Keratinocyte (primary cell): ENCODE measurements around the gene PRKAG2. TPM values are rescaled to one million over a fixed set of nuclear protein-coding genes. Genes with fewer than 3 reads are reported as not detected.

ENCODE experiments used
- DNase-seq: peaks from one replicate; pipeline ENCODE4 v3.0.0-alpha.2; 2011; ENCODE audit warnings: low read depth, missing footprints, low spot score
- FAIRE-seq: peaks from 2 replicates; lab custom pipeline; 2011; peaks lifted over from hg19 to GRCh38; lab: Jason Lieb, UNC
- H2AFZ ChIP-seq: 2 replicates; pipeline ENCODE4 v1.6.0; 2012; ENCODE audit warnings: low read length, control low read depth, inconsistent platforms; ENCODE audit not compliant: control insufficient read depth
- H3K27ac ChIP-seq: 2 replicates; pipeline ENCODE4 v1.5.1; 2011; ENCODE audit warnings: low read length; ENCODE audit not compliant: control insufficient read depth, insufficient read depth
- H3K27me3 ChIP-seq: 3 replicates; pipeline ENCODE4 v1.6.0; 2011; ENCODE audit warnings: low read length; ENCODE audit not compliant: control insufficient read depth, insufficient read depth; ENCODE audit errors: extremely low read depth
- H3K36me3 ChIP-seq, 2 experiments: 2 replicates in 1 of 2; 3 replicates in 1 of 2; pipeline ENCODE4 v1.5.1; 2011; ENCODE audit warnings: low read length in 2 of 2, mild to moderate bottlenecking in 1 of 2; ENCODE audit not compliant: control insufficient read depth in 2 of 2, insufficient read depth in 2 of 2; ENCODE audit errors: extremely low read depth in 1 of 2
- H3K4me1 ChIP-seq: 3 replicates; pipeline ENCODE4 v1.5.1; 2011; ENCODE audit warnings: low read length; ENCODE audit not compliant: control insufficient read depth, insufficient read depth; ENCODE audit errors: extremely low read depth
- H3K4me2 ChIP-seq: 3 replicates; pipeline ENCODE4 v1.6.0; 2011; ENCODE audit warnings: low read depth, low read length; ENCODE audit not compliant: control insufficient read depth, insufficient read depth; ENCODE audit errors: extremely low read depth
- H3K4me3 ChIP-seq, 3 experiments: fragments of 200-600 bp in 1 of 3; sonication (generic) in 1 of 3; 2 replicates in 2 of 3; 3 replicates in 1 of 3; pipeline ENCODE4 v1.5.1; 2011 to 2016; ENCODE audit warnings: low read length in 3 of 3, mild to moderate bottlenecking in 3 of 3, control low read depth in 2 of 3, inconsistent platforms in 1 of 3, low read depth in 1 of 3, mixed read lengths in 1 of 3, mixed run types in 1 of 3, moderate library complexity in 1 of 3; ENCODE audit not compliant: control insufficient read depth in 2 of 3, insufficient read depth in 2 of 3; ENCODE audit errors: extremely low read depth in 1 of 3
- H3K79me2 ChIP-seq: 2 replicates; pipeline ENCODE4 v1.6.0; 2012; ENCODE audit warnings: low read length; ENCODE audit not compliant: control insufficient read depth, insufficient read depth
- H3K9ac ChIP-seq: 3 replicates; pipeline ENCODE4 v1.6.0; 2011; ENCODE audit warnings: low read length; ENCODE audit not compliant: control insufficient read depth, insufficient read depth; ENCODE audit errors: extremely low read depth
- H3K9me1 ChIP-seq: 3 replicates; pipeline ENCODE4 v1.6.0; 2011; ENCODE audit warnings: low read length; ENCODE audit not compliant: control insufficient read depth, insufficient read depth; ENCODE audit errors: extremely low read depth
- H3K9me3 ChIP-seq: 2 replicates; pipeline ENCODE4 v1.5.1; 2012; ENCODE audit warnings: low read depth, low read length; ENCODE audit not compliant: control insufficient read depth
- H4K20me1 ChIP-seq: 3 replicates; pipeline ENCODE4 v1.6.0; 2011; ENCODE audit warnings: low read length; ENCODE audit not compliant: control insufficient read depth, insufficient read depth; ENCODE audit errors: extremely low read depth
- EZH2 ChIP-seq: IDR thresholded peaks from one replicate; pipeline ENCODE4 v1.6.1; 2012; ENCODE audit warnings: inconsistent platforms, mild to moderate bottlenecking, low read length, moderate library complexity
- dilution Hi-C: fragments of 300-500 bp; cut with MboI; formaldehyde crosslinking; loops from one replicate; pipeline ENCODE4 v1.7.0; 2020; ENCODE audit warnings: low sequenced_read_pairs; ENCODE audit not compliant: extremely low pct_ligation_motif_present
- polyA plus RNA-seq, 5 experiments: library from polyadenylated mRNA; depleted of rRNA in 3 of 5; stranded (reverse) in 3 of 5; stranded (forward) in 1 of 5; unstranded in 1 of 5; fragments of >200 nt; gene quantifications; 1 replicate in 1 of 5; 2 replicates in 3 of 5; 3 replicates in 1 of 5; pipeline versions ENCODE4 v1.2.1 to v1.2.3, GENCODE V29; 2011 to 2012; ENCODE audit warnings: missing spikeins in 2 of 5, low read depth in 1 of 5, low replicate concordance in 1 of 5
- TF ChIP-seq, protein P1 (sequence below), 3 experiments: IDR thresholded peaks in 1 of 3; conservative IDR thresholded peaks in 1 of 3; optimal IDR thresholded peaks in 1 of 3; 2 replicates in 2 of 3; 3 replicates in 1 of 3; pipeline versions ENCODE3 to v1.5.1; 2011; ENCODE audit warnings: low read length in 3 of 3, mild to moderate bottlenecking in 3 of 3, moderate library complexity in 2 of 3, control low read depth in 1 of 3, inconsistent platforms in 1 of 3; ENCODE audit not compliant: insufficient read depth in 2 of 3; ENCODE audit errors: extremely low read depth in 1 of 3

Gene PRKAG2
- polyA plus RNA-seq, 1 donor (not counting 4 experiments of a cell fraction or from before 2014, with no cell fraction given) = 39.5 TPM

GRCh38 chr7:151572136-151572535 lies 304.8 kb downstream of the PRKAG2 start:
- H3K36me3 ChIP-seq = peaks cover 3 to 5% of the 10 kb centered on the region in 2 experiments
- H3K4me3 ChIP-seq = no peak overlapping the region
- no peaks in the 10 kb centered on the region for H4K20me1 ChIP-seq
- peaks cover 1% of the 10 kb centered on the region for H3K4me1 ChIP-seq
- no peaks in the 10 kb centered on the region for H3K27me3 ChIP-seq
- no peaks in the 10 kb centered on the region for H3K79me2 ChIP-seq
- H3K27ac ChIP-seq = no peak overlapping the region
- DNase-seq (no peak), FAIRE-seq (no peak)
- no peak overlapping the region for H3K9ac ChIP-seq
- no peak overlapping the region for H3K4me2 ChIP-seq
- no peak overlapping the region for H2AFZ ChIP-seq
- TF ChIP-seq, protein P1, sequence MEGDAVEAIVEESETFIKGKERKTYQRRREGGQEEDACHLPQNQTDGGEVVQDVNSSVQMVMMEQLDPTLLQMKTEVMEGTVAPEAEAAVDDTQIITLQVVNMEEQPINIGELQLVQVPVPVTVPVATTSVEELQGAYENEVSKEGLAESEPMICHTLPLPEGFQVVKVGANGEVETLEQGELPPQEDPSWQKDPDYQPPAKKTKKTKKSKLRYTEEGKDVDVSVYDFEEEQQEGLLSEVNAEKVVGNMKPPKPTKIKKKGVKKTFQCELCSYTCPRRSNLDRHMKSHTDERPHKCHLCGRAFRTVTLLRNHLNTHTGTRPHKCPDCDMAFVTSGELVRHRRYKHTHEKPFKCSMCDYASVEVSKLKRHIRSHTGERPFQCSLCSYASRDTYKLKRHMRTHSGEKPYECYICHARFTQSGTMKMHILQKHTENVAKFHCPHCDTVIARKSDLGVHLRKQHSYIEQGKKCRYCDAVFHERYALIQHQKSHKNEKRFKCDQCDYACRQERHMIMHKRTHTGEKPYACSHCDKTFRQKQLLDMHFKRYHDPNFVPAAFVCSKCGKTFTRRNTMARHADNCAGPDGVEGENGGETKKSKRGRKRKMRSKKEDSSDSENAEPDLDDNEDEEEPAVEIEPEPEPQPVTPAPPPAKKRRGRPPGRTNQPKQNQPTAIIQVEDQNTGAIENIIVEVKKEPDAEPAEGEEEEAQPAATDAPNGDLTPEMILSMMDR (optimal IDR thresholded peaks at IDR 0.05 in 1 of 3, IDR thresholded peaks at IDR 0.05 in 1 of 3, conservative IDR thresholded peaks at IDR 0.05 in 1 of 3; ENCODE audit: extremely low read depth in 1 of 3, insufficient read depth in 2 of 3, low read length in 3 of 3) = no peak
- TF ChIP-seq EZH2 = no peak
- dilution Hi-C loops = no loop called here
- no peaks in the 10 kb centered on the region for H3K9me3 ChIP-seq
- no peaks in the 10 kb centered on the region for H3K9me1 ChIP-seq

- no peak overlapping the region for H3K9ac ChIP-seq
- dilution Hi-C loops = no loop called here
- H4K20me1 ChIP-seq = no peaks in the 10 kb centered on the region
- H3K27ac ChIP-seq = no peak overlapping the region
- H3K9me1 ChIP-seq = no peaks in the 10 kb centered on the region
- DNase-seq (no peak), FAIRE-seq (peak; percentile 43)
- no peak overlapping the region for H3K4me3 ChIP-seq
- no peak overlapping the region for H3K4me2 ChIP-seq
- no peaks in the 10 kb centered on the region for H3K79me2 ChIP-seq
- H2AFZ ChIP-seq = no peak overlapping the region
- H3K4me1 ChIP-seq = peaks cover 5% of the 10 kb centered on the region
- H3K36me3 ChIP-seq = peaks cover 3 to 5% of the 10 kb centered on the region in 2 experiments
- no peak for TF ChIP-seq EZH2
- TF ChIP-seq, protein P1 (optimal IDR thresholded peaks at IDR 0.05 in 1 of 3, IDR thresholded peaks at IDR 0.05 in 1 of 3, conservative IDR thresholded peaks at IDR 0.05 in 1 of 3; ENCODE audit: extremely low read depth in 1 of 3, insufficient read depth in 2 of 3, low read length in 3 of 3) = no peak
- no peaks in the 10 kb centered on the region for H3K9me3 ChIP-seq
- H3K27me3 ChIP-seq = no peaks in the 10 kb centered on the region
Measured at GRCh38 chr7:151571471-151571870, 305.4 kb downstream of the PRKAG2 start.
